HepG2 (cell line): ENCODE results near the gene CARS1. TPM values are rescaled to one million over a fixed set of nuclear protein-coding genes. Genes with fewer than 3 reads are reported as not detected.

Source experiments
- ATAC-seq: fragments of 200-7000 bp; cut with Tn5 transposase; 3 replicates; pipeline ENCODE4 v1.9.1; 2020; ENCODE audit warnings: mild to moderate bottlenecking, moderate library complexity
- BruUV-seq: library from RNA; stranded (reverse); fragments of 400-500 nt; replicated peaks from 2 replicates; lab custom pipeline; 2021; lab: Mats Ljungman, UMichigan
- CTCF ChIA-PET: fragments of 300-600 bp; formaldehyde crosslinking; extraction: SDS; loops from one replicate; lab custom pipeline; 2021; ENCODE audit warnings: low total read pairs, inconsistent platforms, low intra/inter-chr PET ratio; lab: Yijun Ruan, JAX
- POLR2A ChIA-PET: fragments of 350-600 bp; sonication (Branson Sonifier 250); formaldehyde crosslinking; loops from one replicate; lab custom pipeline; 2020; ENCODE audit warnings: antibody characterized with exemption, inconsistent platforms; lab: Yijun Ruan, JAX
- DNase-seq: peaks from one replicate; pipeline ENCODE4 v3.0.0-alpha.2; 2015; ENCODE audit warnings: low spot score
- FAIRE-seq: peaks from 3 replicates; lab custom pipeline; 2011; peaks lifted over from hg19 to GRCh38; lab: Jason Lieb, UNC
- H2AFZ ChIP-seq: one replicate; pipeline ENCODE4 v1.6.1; 2011; ENCODE audit warnings: low read length, inconsistent platforms
- H3K27ac ChIP-seq: fragments of 300-600 bp; 3 replicates; pipeline ENCODE4 v1.8.0; 2011; ENCODE audit warnings: mixed run types, mild to moderate bottlenecking, mixed read lengths, low read length, inconsistent platforms; ENCODE audit not compliant: insufficient read depth; ENCODE audit errors: extremely low read length
- H3K27me3 ChIP-seq, 2 experiments: fragments of 200-600 bp in 1 of 2; 2 replicates in 1 of 2; 3 replicates in 1 of 2; pipeline versions ENCODE4 v1.6.0 to v1.8.0; 2011; ENCODE audit warnings: low read length in 2 of 2, mild to moderate bottlenecking in 2 of 2, moderate library complexity in 2 of 2, inconsistent platforms in 1 of 2; ENCODE audit not compliant: insufficient read depth in 2 of 2, control insufficient read depth in 1 of 2
- H3K36me3 ChIP-seq, 2 experiments: fragments of 200-600 bp in 1 of 2; replicated peaks in 1 of 2; 2 replicates in 1 of 2; 3 replicates in 1 of 2; pipeline versions ENCODE4 v1.5.1 to v1.8.0; 2011; ENCODE audit warnings: low read length in 2 of 2, inconsistent platforms in 1 of 2; ENCODE audit not compliant: insufficient read depth in 2 of 2, control insufficient read depth in 1 of 2
- H3K4me1 ChIP-seq: 2 replicates; pipeline ENCODE4 v1.5.1; 2012; ENCODE audit warnings: low read length, inconsistent platforms; ENCODE audit not compliant: insufficient read depth
- H3K4me2 ChIP-seq: 2 replicates; pipeline ENCODE4 v1.6.0; 2011; ENCODE audit warnings: low read depth, low read length, inconsistent platforms
- H3K4me3 ChIP-seq, 3 experiments: fragments of 200-600 bp in 1 of 3; sonication (generic), shearing (Covaris generic) in 1 of 3; replicated peaks in 1 of 3; 2 replicates each; pipeline ENCODE4 v1.5.1; 2011 to 2016; ENCODE audit warnings: low read length in 3 of 3, inconsistent platforms in 2 of 3, low read depth in 2 of 3, mild to moderate bottlenecking in 2 of 3, control low read depth in 1 of 3, mixed read lengths in 1 of 3; ENCODE audit not compliant: insufficient read depth in 1 of 3
- H3K79me2 ChIP-seq: one replicate; pipeline ENCODE4 v1.6.1; 2011; ENCODE audit warnings: low read length, inconsistent platforms; ENCODE audit not compliant: insufficient read depth
- H3K9ac ChIP-seq: 2 replicates; pipeline ENCODE4 v1.6.0; 2011; ENCODE audit warnings: mild to moderate bottlenecking, low read depth, low read length, inconsistent platforms; ENCODE audit not compliant: insufficient read depth
- H3K9me3 ChIP-seq: 2 replicates; pipeline ENCODE4 v1.5.1; 2012; ENCODE audit warnings: mild to moderate bottlenecking, low read length
- H4K20me1 ChIP-seq: 2 replicates; pipeline ENCODE4 v1.6.0; 2011; ENCODE audit warnings: inconsistent platforms, mild to moderate bottlenecking, low read length, moderate library complexity; ENCODE audit not compliant: insufficient read depth
- ATF1 ChIP-seq: IDR thresholded peaks from 2 replicates; pipeline ENCODE4 v1.6.1; 2016; ENCODE audit warnings: mild to moderate bottlenecking, control low read depth
- BORCS8-MEF2B ChIP-seq: sonication (generic); formaldehyde crosslinking; IDR thresholded peaks from 2 replicates; pipeline ENCODE4 v1.8.0; 2022; ENCODE audit warnings: mild to moderate bottlenecking, missing genetic modification reagents
- CHD2 ChIP-seq: IDR thresholded peaks from 2 replicates; pipeline ENCODE4 v1.6.1; 2011; ENCODE audit warnings: low read depth, low read length, improper control_type of control experiment
- KAT8 ChIP-seq: IDR thresholded peaks from 2 replicates; pipeline ENCODE4 v1.6.1; 2016; ENCODE audit warnings: missing genetic modification reagents, missing compliant biosample characterization
- RFX5 ChIP-seq: IDR thresholded peaks from 2 replicates; pipeline ENCODE4 v1.6.1; 2011; ENCODE audit warnings: low read depth, low read length, improper control_type of control experiment
- TBX2 ChIP-seq: sonication (generic); formaldehyde crosslinking; IDR thresholded peaks from 2 replicates; pipeline ENCODE4 v1.5.0; 2020; ENCODE audit warnings: missing genetic modification reagents, mild to moderate bottlenecking, borderline replicate concordance
- ZMYM2 ChIP-seq: sonication (generic); formaldehyde crosslinking; IDR thresholded peaks from 2 replicates; pipeline ENCODE4 v1.8.0; 2022; ENCODE audit warnings: mild to moderate bottlenecking, missing genetic modification reagents
- WGBS: methylation state at CpG from one replicate; pipeline ENCODE4 v1.1.6; 2017; ENCODE audit warnings: low lambda C conversion rate; 5-methylcytosine and 5-hydroxymethylcytosine counted together
- in situ Hi-C: cut with HindIII; loops from 2 replicates; pipeline ENCODE4 v1.10.0; 2017; ENCODE audit warnings: low pct_unique_long_range_greater_than_20kb; ENCODE audit not compliant: extremely low pct_ligation_motif_present
- intact Hi-C: fragments of 100-400 bp; cut with micrococcal nuclease; formaldehyde crosslinking; loops from one replicate; pipeline ENCODE4 v1.10.0; 2022; ENCODE audit not compliant: unreplicated experiment
- polyA plus RNA-seq, 8 experiments: library from polyadenylated mRNA; depleted of rRNA in 3 of 8; stranded (reverse) in 7 of 8; unstranded in 1 of 8; fragments of >200 nt; fragmentation: Illumina TruSeq in 4 of 8; extraction: Trizol in 4 of 8; gene quantifications; 2 replicates each; pipeline versions ENCODE4 v1.2.1 to v1.2.3, GENCODE V29; 2011 to 2016; ENCODE audit warnings: low read depth in 4 of 8, missing spikeins in 1 of 8, mixed read lengths in 1 of 8; ENCODE audit not compliant: insufficient read depth in 1 of 8
- total RNA-seq, 5 experiments: library from RNA; depleted of rRNA; stranded (reverse); fragments of >200 nt; fragmentation: Illumina TruSeq; extraction: Trizol; gene quantifications; 2 replicates each; pipeline ENCODE4 v1.2.3, GENCODE V29; 2016; ENCODE audit warnings: low read depth in 1 of 5
- TF ChIP-seq, protein P1 (sequence below), 2 experiments: IDR thresholded peaks; 2 replicates each; pipeline ENCODE4 v1.6.1; 2011 to 2012; ENCODE audit warnings: low read length in 2 of 2, borderline replicate concordance in 1 of 2, low read depth in 1 of 2, mild to moderate bottlenecking in 1 of 2, moderate library complexity in 1 of 2
- TF ChIP-seq, protein P2 (sequence below): sonication (generic); formaldehyde crosslinking; IDR thresholded peaks from 2 replicates; pipeline ENCODE4 v1.5.0; 2020; ENCODE audit warnings: mild to moderate bottlenecking, missing genetic modification reagents, borderline replicate concordance

CARS1 gene
- total and polyA plus RNA-seq, 2 of the 13 experiments (the other 11 are each of a cell fraction or from before 2014, with no cell fraction given) = 33.8 to 47.0 TPM

DNA sequence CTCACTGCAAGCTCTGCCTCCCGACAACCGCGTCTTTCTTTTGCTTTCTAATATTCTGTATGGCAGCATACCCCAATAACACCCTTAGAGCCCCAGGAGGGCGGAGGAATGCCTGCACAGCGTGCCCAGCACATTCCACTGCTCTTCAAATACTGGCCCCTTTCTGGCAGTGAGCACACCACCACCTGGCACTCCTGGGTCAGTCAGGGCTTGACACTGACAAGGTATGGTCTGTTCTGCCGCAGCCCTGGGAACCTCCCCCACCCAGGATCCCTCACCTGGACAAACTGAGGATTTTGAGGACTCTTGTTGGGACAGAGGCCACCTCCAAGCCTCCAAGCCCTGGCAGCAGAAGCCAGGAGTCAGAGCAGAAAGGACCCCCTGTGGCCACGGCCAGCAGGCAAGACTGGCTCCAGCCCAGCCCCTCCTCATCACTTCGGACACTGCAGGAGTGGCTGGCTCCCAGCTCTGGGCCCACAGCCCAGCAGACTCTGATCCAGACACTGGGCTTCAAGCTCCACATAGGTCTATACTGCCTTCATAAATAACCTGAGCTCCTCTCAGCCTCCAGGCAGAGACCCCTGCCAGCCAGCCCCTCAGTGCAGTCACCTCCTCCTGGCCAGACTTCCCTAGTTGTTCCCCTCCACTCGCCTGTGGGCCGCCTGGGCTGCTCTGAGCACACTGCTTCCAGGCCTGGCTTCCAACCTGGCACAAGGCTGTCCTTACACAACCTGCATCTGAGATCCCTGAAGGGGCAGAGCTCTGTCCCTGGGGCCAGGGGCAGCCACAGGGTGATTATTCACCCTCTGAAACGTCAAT is 14.5 kb downstream of the CARS1 start (continued):
- no peak for TF ChIP-seq ZMYM2 (CRISPR knock-in tag)
- TF ChIP-seq TBX2 = no peak
- TF ChIP-seq, protein P1, sequence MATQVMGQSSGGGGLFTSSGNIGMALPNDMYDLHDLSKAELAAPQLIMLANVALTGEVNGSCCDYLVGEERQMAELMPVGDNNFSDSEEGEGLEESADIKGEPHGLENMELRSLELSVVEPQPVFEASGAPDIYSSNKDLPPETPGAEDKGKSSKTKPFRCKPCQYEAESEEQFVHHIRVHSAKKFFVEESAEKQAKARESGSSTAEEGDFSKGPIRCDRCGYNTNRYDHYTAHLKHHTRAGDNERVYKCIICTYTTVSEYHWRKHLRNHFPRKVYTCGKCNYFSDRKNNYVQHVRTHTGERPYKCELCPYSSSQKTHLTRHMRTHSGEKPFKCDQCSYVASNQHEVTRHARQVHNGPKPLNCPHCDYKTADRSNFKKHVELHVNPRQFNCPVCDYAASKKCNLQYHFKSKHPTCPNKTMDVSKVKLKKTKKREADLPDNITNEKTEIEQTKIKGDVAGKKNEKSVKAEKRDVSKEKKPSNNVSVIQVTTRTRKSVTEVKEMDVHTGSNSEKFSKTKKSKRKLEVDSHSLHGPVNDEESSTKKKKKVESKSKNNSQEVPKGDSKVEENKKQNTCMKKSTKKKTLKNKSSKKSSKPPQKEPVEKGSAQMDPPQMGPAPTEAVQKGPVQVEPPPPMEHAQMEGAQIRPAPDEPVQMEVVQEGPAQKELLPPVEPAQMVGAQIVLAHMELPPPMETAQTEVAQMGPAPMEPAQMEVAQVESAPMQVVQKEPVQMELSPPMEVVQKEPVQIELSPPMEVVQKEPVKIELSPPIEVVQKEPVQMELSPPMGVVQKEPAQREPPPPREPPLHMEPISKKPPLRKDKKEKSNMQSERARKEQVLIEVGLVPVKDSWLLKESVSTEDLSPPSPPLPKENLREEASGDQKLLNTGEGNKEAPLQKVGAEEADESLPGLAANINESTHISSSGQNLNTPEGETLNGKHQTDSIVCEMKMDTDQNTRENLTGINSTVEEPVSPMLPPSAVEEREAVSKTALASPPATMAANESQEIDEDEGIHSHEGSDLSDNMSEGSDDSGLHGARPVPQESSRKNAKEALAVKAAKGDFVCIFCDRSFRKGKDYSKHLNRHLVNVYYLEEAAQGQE (IDR thresholded peaks at IDR 0.05; ENCODE audit: borderline replicate concordance in 1 of 2, low read depth in 1 of 2, low read length in 2 of 2) = no peak
- no peak for TF ChIP-seq KAT8 (CRISPR knock-in tag)

DNA sequence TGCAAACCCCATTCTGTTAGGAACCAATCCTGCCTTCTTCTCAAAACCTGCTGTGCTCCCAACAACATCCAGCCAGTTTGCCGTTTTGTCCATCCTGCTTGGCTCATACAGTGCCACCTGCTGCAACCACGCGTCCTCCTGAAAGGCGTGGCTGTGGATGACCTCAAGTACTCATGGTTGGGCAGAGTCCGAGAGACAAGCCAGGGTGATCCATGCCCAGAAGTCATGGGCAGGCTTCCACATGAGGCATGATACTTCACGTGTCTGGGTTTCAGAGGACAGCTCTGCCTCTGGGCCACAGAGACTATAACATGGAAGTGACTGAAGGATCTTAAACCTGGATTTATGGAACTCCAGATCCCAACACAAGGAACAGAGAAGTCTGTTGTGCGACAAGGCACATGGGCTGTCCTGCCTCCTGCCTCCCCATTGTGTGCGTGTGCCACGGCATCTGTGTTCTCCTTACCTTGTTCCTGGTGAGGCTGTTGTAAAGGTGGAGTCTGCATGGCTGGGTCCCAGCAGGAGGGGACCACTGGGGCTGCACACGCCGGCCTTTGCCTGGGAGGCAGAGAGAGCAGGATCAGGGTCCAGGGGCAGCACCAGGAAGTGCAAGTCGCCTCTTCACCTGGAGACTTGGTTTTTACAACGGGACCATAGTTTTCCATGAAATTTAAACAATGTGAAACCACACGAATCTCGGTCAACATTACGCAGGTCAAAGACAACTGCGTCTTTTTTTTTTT is 15.4 kb downstream of the CARS1 start:
- Histone ChIP-seq H3K4me3 (no peak overlapping the region), H3K36me3 (peaks cover 20 to 64% of the 10 kb centered on the region in 2 experiments; a peak in 4 of 5 replicates), H2AFZ (no peak overlapping the region), H3K4me1 (no peaks in the 10 kb centered on the region), H3K4me2 (no peak overlapping the region), H3K27ac (no peak overlapping the region), H3K27me3 (no peaks in the 10 kb centered on the region), H3K9ac (no peak overlapping the region), H3K9me3 (no peaks in the 10 kb centered on the region), H4K20me1 (peaks cover 26% of the 10 kb centered on the region), H3K79me2 (peaks cover 9% of the 10 kb centered on the region)
- 94% methylated on average over 15 of the region's 17 CpGs for WGBS
- FAIRE-seq = no peak
- in situ Hi-C loops (loop anchor here (5.0 kb wide), 1 partner anchor 50 kb away; no protein-coding TSS in a partner anchor), intact Hi-C loops (no loop called here)
- ChIA-PET CTCF (no interaction called here), POLR2A (no interaction called here)
- ATAC-seq = no peak
- DNase-seq = no peak
- BruUV-seq = no TSS peak
- TF ChIP-seq BORCS8-MEF2B (CRISPR knock-in tag) (no peak), CHD2 (no peak), ATF1 (CRISPR knock-in tag) (no peak), RFX5 (no peak)
- TF ChIP-seq, protein P2, sequence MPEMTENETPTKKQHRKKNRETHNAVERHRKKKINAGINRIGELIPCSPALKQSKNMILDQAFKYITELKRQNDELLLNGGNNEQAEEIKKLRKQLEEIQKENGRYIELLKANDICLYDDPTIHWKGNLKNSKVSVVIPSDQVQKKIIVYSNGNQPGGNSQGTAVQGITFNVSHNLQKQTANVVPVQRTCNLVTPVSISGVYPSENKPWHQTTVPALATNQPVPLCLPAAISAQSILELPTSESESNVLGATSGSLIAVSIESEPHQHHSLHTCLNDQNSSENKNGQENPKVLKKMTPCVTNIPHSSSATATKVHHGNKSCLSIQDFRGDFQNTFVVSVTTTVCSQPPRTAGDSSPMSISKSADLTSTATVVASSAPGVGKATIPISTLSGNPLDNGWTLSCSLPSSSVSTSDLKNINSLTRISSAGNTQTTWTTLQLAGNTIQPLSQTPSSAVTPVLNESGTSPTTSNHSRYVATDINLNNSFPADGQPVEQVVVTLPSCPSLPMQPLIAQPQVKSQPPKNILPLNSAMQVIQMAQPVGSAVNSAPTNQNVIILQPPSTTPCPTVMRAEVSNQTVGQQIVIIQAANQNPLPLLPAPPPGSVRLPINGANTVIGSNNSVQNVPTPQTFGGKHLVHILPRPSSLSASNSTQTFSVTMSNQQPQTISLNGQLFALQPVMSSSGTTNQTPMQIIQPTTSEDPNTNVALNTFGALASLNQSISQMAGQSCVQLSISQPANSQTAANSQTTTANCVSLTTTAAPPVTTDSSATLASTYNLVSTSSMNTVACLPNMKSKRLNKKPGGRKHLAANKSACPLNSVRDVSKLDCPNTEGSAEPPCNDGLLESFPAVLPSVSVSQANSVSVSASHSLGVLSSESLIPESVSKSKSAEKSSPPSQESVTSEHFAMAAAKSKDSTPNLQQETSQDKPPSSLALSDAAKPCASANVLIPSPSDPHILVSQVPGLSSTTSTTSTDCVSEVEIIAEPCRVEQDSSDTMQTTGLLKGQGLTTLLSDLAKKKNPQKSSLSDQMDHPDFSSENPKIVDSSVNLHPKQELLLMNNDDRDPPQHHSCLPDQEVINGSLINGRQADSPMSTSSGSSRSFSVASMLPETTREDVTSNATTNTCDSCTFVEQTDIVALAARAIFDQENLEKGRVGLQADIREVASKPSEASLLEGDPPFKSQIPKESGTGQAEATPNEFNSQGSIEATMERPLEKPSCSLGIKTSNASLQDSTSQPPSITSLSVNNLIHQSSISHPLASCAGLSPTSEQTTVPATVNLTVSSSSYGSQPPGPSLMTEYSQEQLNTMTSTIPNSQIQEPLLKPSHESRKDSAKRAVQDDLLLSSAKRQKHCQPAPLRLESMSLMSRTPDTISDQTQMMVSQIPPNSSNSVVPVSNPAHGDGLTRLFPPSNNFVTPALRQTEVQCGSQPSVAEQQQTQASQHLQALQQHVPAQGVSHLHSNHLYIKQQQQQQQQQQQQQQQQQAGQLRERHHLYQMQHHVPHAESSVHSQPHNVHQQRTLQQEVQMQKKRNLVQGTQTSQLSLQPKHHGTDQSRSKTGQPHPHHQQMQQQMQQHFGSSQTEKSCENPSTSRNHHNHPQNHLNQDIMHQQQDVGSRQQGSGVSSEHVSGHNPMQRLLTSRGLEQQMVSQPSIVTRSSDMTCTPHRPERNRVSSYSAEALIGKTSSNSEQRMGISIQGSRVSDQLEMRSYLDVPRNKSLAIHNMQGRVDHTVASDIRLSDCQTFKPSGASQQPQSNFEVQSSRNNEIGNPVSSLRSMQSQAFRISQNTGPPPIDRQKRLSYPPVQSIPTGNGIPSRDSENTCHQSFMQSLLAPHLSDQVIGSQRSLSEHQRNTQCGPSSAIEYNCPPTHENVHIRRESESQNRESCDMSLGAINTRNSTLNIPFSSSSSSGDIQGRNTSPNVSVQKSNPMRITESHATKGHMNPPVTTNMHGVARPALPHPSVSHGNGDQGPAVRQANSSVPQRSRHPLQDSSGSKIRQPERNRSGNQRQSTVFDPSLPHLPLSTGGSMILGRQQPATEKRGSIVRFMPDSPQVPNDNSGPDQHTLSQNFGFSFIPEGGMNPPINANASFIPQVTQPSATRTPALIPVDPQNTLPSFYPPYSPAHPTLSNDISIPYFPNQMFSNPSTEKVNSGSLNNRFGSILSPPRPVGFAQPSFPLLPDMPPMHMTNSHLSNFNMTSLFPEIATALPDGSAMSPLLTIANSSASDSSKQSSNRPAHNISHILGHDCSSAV (CRISPR knock-in tag) = no peak
